Vein endothelial cell (primary cell): ENCODE measurements around the gene NDUFS4. TPM values are rescaled to one million over a fixed set of nuclear protein-coding genes. Genes with fewer than 3 reads are reported as not detected.

ENCODE experiments used
- total RNA-seq: library from RNA; depleted of rRNA; stranded (reverse); fragments of >200 nt; gene quantifications from 2 replicates; pipeline ENCODE4 v1.2.3, GENCODE V29; 2012

The NDUFS4 gene
- total RNA-seq = 65.7 and 67.7 TPM in 2 replicates

GRCh38 chr5:53560506-53561191 lies at the start of gene NDUFS4:
TSS of gene NDUFS4 (plus strand) at chr5:53560639. CDS start at chr5:53560663, 24 bp downstream.

Other genes with a start within 250 kb of the NDUFS4 start
- 1.9 and 6.9 TPM in 2 replicates for gene FST, start 80.0 kb upstream of the NDUFS4 start, total RNA-seq